Peyer's patch (tissue), 4 donors: ENCODE measurements around the gene ANKRD17.

ENCODE experiments used
- CTCF ChIP-seq, 6 experiments: fragments of 450-650 bp in 4 of 6; fragments of 200-600 bp in 2 of 6; sonication (generic) in 1 of 6; IDR thresholded peaks; one replicate each; pipeline ENCODE4 v1.5.1; 2017 to 2019; ENCODE audit warnings: antibody characterized with exemption in 6 of 6, mild to moderate bottlenecking in 3 of 6, moderate library complexity in 1 of 6
- POLR2A ChIP-seq, 2 donors: fragments of 450-650 bp; IDR thresholded peaks; one replicate each; pipeline ENCODE4 v1.5.1; 2017; ENCODE audit warnings: antibody characterized with exemption in 2 of 2, mild to moderate bottlenecking in 2 of 2, moderate library complexity in 2 of 2

- TF ChIP-seq CTCF (IDR thresholded peaks at IDR 0.05), result no peak
- no peak for TF ChIP-seq POLR2A (IDR thresholded peaks at IDR 0.05)
These were observed 37.8 kb downstream of the ANKRD17 start for GRCh38 chr4:73220815-73221214.
